Loucy (cell line): ENCODE data around the gene PARP8.

Source experiments
- EZH2phosphoT487 ChIP-seq: fragments of 200-600 bp; IDR thresholded peaks from 2 replicates; pipeline ENCODE4 v1.6.1; 2018; ENCODE audit warnings: antibody characterized with exemption, mild to moderate bottlenecking, moderate library complexity, borderline replicate concordance
- TF ChIP-seq, protein P1 (sequence below): fragments of 200-600 bp; sonication (generic); conservative IDR thresholded peaks from 2 replicates; pipeline ENCODE4 v1.5.1; 2014; ENCODE audit warnings: mild to moderate bottlenecking, antibody characterized with exemption, low read length

DNA sequence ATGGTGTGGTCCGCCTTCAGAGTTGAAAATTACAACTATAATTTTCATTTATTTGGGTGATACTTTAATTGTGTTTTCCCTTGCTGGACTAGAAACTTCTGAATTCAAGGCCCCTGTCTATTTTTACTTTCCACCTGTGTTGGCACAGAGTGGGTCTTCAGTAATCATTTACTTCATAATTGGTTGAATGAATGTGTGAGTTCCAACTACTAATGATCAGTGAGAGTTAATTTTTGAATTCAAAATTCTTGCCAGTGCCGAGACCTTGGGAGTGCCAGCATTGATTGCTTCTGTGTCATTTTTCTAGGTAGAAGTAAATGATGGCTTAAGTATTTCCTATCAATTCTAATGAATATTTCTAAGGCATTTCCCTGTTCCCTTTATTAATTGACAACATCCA is 61.4 kb downstream of the PARP8 start:
- TF ChIP-seq, protein P1, sequence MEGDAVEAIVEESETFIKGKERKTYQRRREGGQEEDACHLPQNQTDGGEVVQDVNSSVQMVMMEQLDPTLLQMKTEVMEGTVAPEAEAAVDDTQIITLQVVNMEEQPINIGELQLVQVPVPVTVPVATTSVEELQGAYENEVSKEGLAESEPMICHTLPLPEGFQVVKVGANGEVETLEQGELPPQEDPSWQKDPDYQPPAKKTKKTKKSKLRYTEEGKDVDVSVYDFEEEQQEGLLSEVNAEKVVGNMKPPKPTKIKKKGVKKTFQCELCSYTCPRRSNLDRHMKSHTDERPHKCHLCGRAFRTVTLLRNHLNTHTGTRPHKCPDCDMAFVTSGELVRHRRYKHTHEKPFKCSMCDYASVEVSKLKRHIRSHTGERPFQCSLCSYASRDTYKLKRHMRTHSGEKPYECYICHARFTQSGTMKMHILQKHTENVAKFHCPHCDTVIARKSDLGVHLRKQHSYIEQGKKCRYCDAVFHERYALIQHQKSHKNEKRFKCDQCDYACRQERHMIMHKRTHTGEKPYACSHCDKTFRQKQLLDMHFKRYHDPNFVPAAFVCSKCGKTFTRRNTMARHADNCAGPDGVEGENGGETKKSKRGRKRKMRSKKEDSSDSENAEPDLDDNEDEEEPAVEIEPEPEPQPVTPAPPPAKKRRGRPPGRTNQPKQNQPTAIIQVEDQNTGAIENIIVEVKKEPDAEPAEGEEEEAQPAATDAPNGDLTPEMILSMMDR: no peak
- no peak for TF ChIP-seq EZH2phosphoT487
